Trophoblast cell (in vitro differentiated cells and primary cell): ENCODE data around the gene NSUN4.

Experiments used
- DNase-seq, 2 donors: peaks; one replicate each; pipeline ENCODE4 v3.0.0-alpha.2; 2016
- H2AFZ ChIP-seq: 2 replicates; pipeline ENCODE4 v1.6.1; 2013; ENCODE audit warnings: low read length, moderate library complexity, mild to moderate bottlenecking; ENCODE audit not compliant: insufficient read depth, poor library complexity
- H2AK5ac ChIP-seq: 2 replicates; pipeline ENCODE4 v1.6.1; 2013; ENCODE audit warnings: mild to moderate bottlenecking, low read length
- H2BK120ac ChIP-seq: 2 replicates; pipeline ENCODE4 v1.6.1; 2013; ENCODE audit warnings: low read length, mild to moderate bottlenecking, moderate library complexity; ENCODE audit not compliant: insufficient read depth, poor library complexity
- H2BK12ac ChIP-seq: 2 replicates; pipeline ENCODE4 v1.6.1; 2013; ENCODE audit warnings: mild to moderate bottlenecking, low read length, moderate library complexity
- H2BK5ac ChIP-seq: 2 replicates; pipeline ENCODE4 v1.6.1; 2013; ENCODE audit warnings: low read length, low read depth, moderate library complexity, mild to moderate bottlenecking; ENCODE audit not compliant: poor library complexity
- H3K14ac ChIP-seq: 2 replicates; pipeline ENCODE4 v1.6.1; 2013; ENCODE audit warnings: mild to moderate bottlenecking, low read length
- H3K18ac ChIP-seq: 2 replicates; pipeline ENCODE4 v1.6.1; 2013; ENCODE audit warnings: mild to moderate bottlenecking, low read length
- H3K23ac ChIP-seq: 2 replicates; pipeline ENCODE4 v1.6.1; 2013; ENCODE audit warnings: low read length
- H3K27ac ChIP-seq: 2 replicates; pipeline ENCODE4 v1.5.1; 2013; ENCODE audit warnings: low read depth, mild to moderate bottlenecking, inconsistent platforms, low read length, moderate library complexity
- H3K27me3 ChIP-seq: 2 replicates; pipeline ENCODE4 v1.6.1; 2013; ENCODE audit warnings: inconsistent platforms, mild to moderate bottlenecking, low read length, moderate library complexity; ENCODE audit not compliant: insufficient read depth
- H3K36me3 ChIP-seq, 2 experiments: 1 replicate in 1 of 2; 2 replicates in 1 of 2; pipeline ENCODE4 v1.6.1; 2013; ENCODE audit warnings: low read length in 2 of 2, mild to moderate bottlenecking in 2 of 2, moderate library complexity in 1 of 2; ENCODE audit not compliant: insufficient read depth in 2 of 2, control insufficient read depth in 1 of 2
- H3K4ac ChIP-seq: 2 replicates; pipeline ENCODE4 v1.6.1; 2013; ENCODE audit warnings: low read depth, mild to moderate bottlenecking, low read length, moderate library complexity
- H3K4me1 ChIP-seq, 2 experiments: 1 replicate in 1 of 2; 2 replicates in 1 of 2; pipeline ENCODE4 v1.6.1; 2013; ENCODE audit warnings: low read length in 2 of 2, mild to moderate bottlenecking in 2 of 2, moderate library complexity in 1 of 2; ENCODE audit not compliant: insufficient read depth in 2 of 2, control insufficient read depth in 1 of 2
- H3K4me2 ChIP-seq: 2 replicates; pipeline ENCODE4 v1.6.1; 2013; ENCODE audit warnings: inconsistent platforms, mild to moderate bottlenecking, low read length, moderate library complexity
- H3K4me3 ChIP-seq: 2 replicates; pipeline ENCODE4 v1.5.1; 2013; ENCODE audit warnings: mild to moderate bottlenecking, low read depth, low read length, inconsistent platforms
- H3K79me1 ChIP-seq: one replicate; pipeline ENCODE4 v1.6.1; 2013; ENCODE audit warnings: low read length
- H3K79me2 ChIP-seq: 2 replicates; pipeline ENCODE4 v1.6.1; 2013; ENCODE audit warnings: low read length, mild to moderate bottlenecking; ENCODE audit not compliant: control insufficient read depth, insufficient read depth, poor library complexity
- H3K9ac ChIP-seq: 2 replicates; pipeline ENCODE4 v1.6.1; 2013; ENCODE audit warnings: mild to moderate bottlenecking, low read length
- H3K9me3 ChIP-seq: 2 replicates; pipeline ENCODE4 v1.6.1; 2013; ENCODE audit warnings: low read depth, mild to moderate bottlenecking, control low read depth, inconsistent platforms, low read length; ENCODE audit not compliant: insufficient read depth
- H4K12ac ChIP-seq: 2 replicates; pipeline ENCODE4 v1.6.1; 2013; ENCODE audit warnings: low read depth, mild to moderate bottlenecking, low read length, moderate library complexity
- H4K8ac ChIP-seq: 2 replicates; pipeline ENCODE4 v1.6.1; 2013; ENCODE audit warnings: low read depth, mild to moderate bottlenecking, low read length, moderate library complexity
- H4K91ac ChIP-seq: one replicate; pipeline ENCODE4 v1.6.1; 2013; ENCODE audit warnings: low read depth, mild to moderate bottlenecking, low read length, moderate library complexity
- WGBS: extraction: QIAGEN DNeasy Blood & Tissue Kit; methylation state at CpG from one replicate; pipeline ENCODE4 v1.1.7; 2013; ENCODE audit warnings: missing lambda C conversion rate; ENCODE audit not compliant: insufficient read length, insufficient coverage; ENCODE audit errors: extremely low coverage; 5-methylcytosine and 5-hydroxymethylcytosine counted together

Gene NSUN4

DNA sequence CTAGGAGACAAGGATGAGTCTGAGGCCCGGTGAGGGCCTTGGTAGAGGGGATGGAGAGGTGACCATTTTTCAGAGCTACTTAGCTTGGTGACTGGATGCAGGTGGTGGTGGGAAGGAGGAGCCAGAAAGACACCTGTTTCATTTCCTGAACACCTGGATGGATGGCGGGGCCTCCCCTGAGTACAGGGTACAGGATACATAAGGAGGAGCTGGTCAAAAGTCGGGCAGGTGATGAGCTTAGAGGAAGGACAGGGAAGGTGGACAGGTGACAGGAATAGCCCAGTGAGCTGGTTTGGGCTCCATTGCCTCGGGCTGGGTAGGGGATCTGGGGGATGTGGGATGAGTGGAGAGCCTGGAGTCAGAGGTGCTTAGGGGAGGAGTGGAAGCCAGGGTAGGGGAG is 59.8 kb downstream of the NSUN4 start:
- Histone ChIP-seq H3K4me3 (no peak overlapping the region), H2AK5ac (no peak overlapping the region)

DNA sequence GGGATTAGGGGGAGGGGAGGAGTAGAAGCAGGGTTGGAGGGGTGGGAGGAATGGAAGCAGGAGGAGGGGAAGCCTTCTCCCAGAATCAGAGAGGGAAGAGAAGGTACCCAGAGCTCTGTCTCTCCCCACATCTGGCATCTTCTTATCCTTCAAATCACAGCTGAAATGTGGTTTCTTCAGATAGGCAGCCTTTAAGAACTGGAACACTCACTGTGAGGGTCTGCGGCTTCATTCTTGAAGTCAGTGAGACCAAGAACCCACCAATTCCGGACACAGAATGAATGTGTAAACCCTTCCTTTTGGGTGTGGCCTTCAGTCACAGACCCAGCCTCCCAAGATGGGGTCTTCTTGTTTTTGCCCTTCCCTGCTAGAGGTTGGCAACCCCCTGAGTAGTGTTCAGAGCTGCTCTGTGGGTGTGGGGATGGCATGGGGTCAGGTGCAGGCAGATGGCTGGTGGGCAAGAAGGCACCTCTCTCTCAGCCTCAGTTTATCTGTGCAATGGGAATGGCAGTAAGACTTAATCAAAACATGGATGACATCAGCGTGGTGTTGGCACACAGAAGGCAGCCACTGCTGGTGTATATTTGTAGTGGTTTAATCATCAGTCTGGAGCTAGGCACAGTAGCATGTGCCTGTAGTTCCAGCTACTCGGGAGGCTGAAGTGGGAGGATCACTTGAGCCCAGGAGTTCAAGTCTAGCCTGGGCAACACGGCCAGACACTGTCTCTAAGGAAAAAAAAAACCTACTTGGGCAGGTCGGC is 60.7 kb downstream of the NSUN4 start:
- Histone ChIP-seq H2AK5ac (no peak overlapping the region), H3K79me1 (no peaks in the 10 kb centered on the region), H3K79me2 (no peaks in the 10 kb centered on the region), H4K91ac (no peak overlapping the region), H3K4ac (no peak overlapping the region), H4K8ac (no peak overlapping the region), H3K4me3 (peak overlapping the region; percentile 21), H3K27me3 (no peaks in the 10 kb centered on the region), H3K23ac (no peak overlapping the region), H2AFZ (no peak overlapping the region), H3K27ac (no peak overlapping the region), H2BK120ac (no peak overlapping the region), H3K18ac (no peak overlapping the region), H3K9me3 (peaks cover 3% of the 10 kb centered on the region), H2BK12ac (no peak overlapping the region), H3K4me1 (peaks cover 0 to 6% of the 10 kb centered on the region in 2 experiments), H2BK5ac (no peak overlapping the region), H3K36me3 (no peaks in the 10 kb centered on the region), H3K4me2 (no peak overlapping the region), H3K14ac (no peak overlapping the region), H3K9ac (no peak overlapping the region), H4K12ac (no peak overlapping the region)
- no peak for DNase-seq
- WGBS, result no CpG with 5 or more reads among the region's 6 CpGs

More for the DNA sequence above, 59.8 kb downstream of the NSUN4 start:
- no peak for DNase-seq
- Histone ChIP-seq H3K36me3 (no peaks in the 10 kb centered on the region), H3K18ac (no peak overlapping the region), H3K4me1 (peaks cover 0 to 3% of the 10 kb centered on the region in 2 experiments), H2AFZ (no peak overlapping the region), H3K9ac (no peak overlapping the region), H3K79me1 (no peaks in the 10 kb centered on the region), H4K12ac (no peak overlapping the region), H3K23ac (no peak overlapping the region), H3K27ac (no peak overlapping the region), H3K79me2 (no peaks in the 10 kb centered on the region), H3K14ac (no peak overlapping the region), H3K4ac (no peak overlapping the region), H2BK5ac (no peak overlapping the region), H3K9me3 (peaks cover 3% of the 10 kb centered on the region), H3K27me3 (no peaks in the 10 kb centered on the region), H2BK12ac (no peak overlapping the region), H4K91ac (no peak overlapping the region), H2BK120ac (no peak overlapping the region), H4K8ac (no peak overlapping the region), H3K4me2 (no peak overlapping the region)
- WGBS, result no CpG with 5 or more reads among the region's 4 CpGs

DNA sequence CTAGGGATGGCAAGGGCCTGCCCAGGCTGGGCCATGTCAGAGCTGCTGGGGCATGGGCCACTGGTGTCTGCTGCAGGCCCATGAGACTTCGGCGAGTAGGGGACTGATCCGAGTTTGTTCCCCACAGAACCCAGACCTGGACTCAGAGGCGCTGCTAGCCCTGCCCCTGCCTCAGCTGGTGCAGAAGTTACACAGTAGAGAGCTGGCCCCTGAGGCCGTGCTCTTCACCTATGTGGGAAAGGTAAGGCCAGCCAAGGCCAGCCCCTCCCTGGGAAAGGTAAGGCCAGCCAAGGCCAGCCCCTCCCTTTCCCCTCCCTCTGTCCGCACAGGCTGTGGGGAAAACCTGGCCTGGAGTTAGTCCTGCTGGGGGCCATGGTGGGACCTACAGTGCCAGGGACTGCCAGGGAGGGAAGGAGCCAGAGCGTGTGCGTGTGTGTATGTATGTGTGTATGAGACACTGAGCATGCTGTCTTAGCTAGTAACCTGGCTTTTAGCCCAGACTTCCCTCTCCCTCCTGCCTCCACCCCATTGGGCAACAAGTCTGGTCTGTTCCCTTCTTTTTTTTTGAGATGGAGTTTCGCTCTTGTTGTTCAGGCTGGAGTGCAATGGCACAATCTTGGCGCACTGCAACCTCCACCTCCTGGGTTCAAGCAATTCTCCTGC is 61.5 kb downstream of the NSUN4 start:
- Histone ChIP-seq H2AK5ac (no peak overlapping the region), H2BK5ac (no peak overlapping the region), H3K36me3 (no peaks in the 10 kb centered on the region), H4K91ac (no peak overlapping the region), H3K27me3 (no peaks in the 10 kb centered on the region), H3K9me3 (peaks cover 2% of the 10 kb centered on the region), H3K4me1 (peaks cover 4 to 9% of the 10 kb centered on the region in 2 experiments), H3K4ac (no peak overlapping the region), H2BK120ac (no peak overlapping the region), H4K12ac (no peak overlapping the region), H3K79me2 (no peaks in the 10 kb centered on the region), H2AFZ (no peak overlapping the region), H3K4me2 (no peak overlapping the region), H3K27ac (no peak overlapping the region), H3K14ac (no peak overlapping the region), H3K23ac (no peak overlapping the region), H4K8ac (no peak overlapping the region), H3K18ac (no peak overlapping the region), H2BK12ac (no peak overlapping the region), H3K4me3 (no peak overlapping the region), H3K79me1 (no peaks in the 10 kb centered on the region), H3K9ac (no peak overlapping the region)
- WGBS, result no CpG with 5 or more reads among the region's 10 CpGs
- DNase-seq, result peak; percentile 83 to 85

DNA sequence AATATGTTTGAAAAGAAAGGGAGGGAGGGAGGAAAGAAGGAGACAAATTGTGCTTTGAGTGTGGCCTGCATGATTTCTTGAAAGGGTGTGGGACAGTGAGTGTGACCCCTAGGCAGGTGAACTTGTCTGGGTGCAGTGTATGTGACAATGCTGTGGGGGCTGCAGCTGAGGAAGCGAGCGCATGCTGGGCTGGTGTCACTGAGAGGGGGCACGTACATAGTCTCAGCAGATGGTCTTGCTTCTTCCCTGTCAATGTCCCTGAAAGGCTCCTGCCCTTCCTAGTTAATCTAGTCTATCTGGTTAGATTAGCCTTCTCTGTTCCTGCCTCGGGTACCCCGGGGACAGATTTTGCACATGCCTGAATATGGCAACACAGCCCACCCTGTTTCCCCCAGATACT is 63.3 kb downstream of the NSUN4 start:
- no peaks in the 10 kb centered on the region for H3K79me2 ChIP-seq

More for the DNA sequence above, 63.3 kb downstream of the NSUN4 start:
- no peaks in the 10 kb centered on the region for H3K27me3 ChIP-seq
- no peaks in the 10 kb centered on the region for H3K79me1 ChIP-seq
- H3K23ac ChIP-seq, result no peak overlapping the region
- H2BK120ac ChIP-seq, result no peak overlapping the region
- no peak overlapping the region for H2BK5ac ChIP-seq
- no CpG with 5 or more reads among the region's 5 CpGs for WGBS
- H3K18ac ChIP-seq, result no peak overlapping the region
- no peak overlapping the region for H3K4ac ChIP-seq
- no peak overlapping the region for H3K4me2 ChIP-seq
- no peak overlapping the region for H2AK5ac ChIP-seq
- peaks cover 4 to 9% of the 10 kb centered on the region in 2 experiments for H3K4me1 ChIP-seq
- no peak overlapping the region for H3K4me3 ChIP-seq
- DNase-seq, result no peak
- H4K8ac ChIP-seq, result no peak overlapping the region
- no peak overlapping the region for H4K91ac ChIP-seq
- no peaks in the 10 kb centered on the region for H3K36me3 ChIP-seq
- H3K27ac ChIP-seq, result no peak overlapping the region
- no peak overlapping the region for H3K14ac ChIP-seq
- H2BK12ac ChIP-seq, result no peak overlapping the region
- H3K9me3 ChIP-seq, result peaks cover 2% of the 10 kb centered on the region
- no peak overlapping the region for H2AFZ ChIP-seq
- H3K9ac ChIP-seq, result no peak overlapping the region
- no peak overlapping the region for H4K12ac ChIP-seq
